Stimulated activated CD4-positive, alpha-beta T cell treated with anti-CD3 and anti-CD28 coated beads, Interleukin-15, amount 100 ng/mL, for 1 hour (primary cell): ENCODE measurements around the gene TRRAP.

ENCODE experiments used
- DNase-seq, 2 donors: peaks; one replicate each; pipeline ENCODE4 v3.0.0-alpha.2; 2020; ENCODE audit warnings: low read depth in 1 of 2, low spot score in 1 of 2

TRRAP gene

DNA sequence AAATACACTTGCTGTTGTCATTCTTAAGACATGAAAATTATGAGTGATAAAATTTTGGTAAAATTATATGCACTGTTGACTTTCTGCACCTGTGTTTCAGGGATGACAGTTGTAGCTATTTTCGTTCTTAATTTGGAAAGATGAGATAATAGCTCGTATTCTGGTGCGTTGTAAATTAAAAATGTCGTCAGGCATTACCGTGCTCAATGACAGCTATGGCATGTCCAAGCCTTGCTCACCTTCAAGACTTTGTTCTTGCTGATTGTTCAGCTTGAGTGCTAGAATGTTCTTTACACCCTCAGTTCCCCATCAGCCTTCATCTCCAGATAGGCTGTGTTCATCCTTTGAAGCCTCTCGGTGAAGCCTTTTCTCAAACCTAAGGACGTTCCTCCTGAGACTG is 21.5 kb downstream of the TRRAP start:
- no peak for DNase-seq

DNA sequence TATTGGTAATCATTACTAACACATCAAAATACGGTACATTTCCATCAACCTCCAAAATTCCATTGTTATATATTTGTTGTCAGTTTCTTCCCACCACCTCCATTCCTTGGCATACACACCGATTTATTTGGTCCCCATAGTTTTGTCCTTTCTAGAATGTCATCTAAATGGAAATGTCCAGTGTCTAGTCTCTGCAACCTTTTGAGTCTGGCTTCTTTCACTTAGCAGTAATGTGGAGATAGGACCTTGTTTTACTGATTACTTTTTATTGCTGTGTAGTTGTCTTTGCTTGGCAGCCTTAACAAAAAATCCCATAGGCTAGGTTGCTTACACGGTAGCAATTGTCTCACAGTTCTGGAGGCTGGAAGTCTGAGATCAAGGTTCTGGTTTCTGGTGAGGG is 22.5 kb downstream of the TRRAP start:
- no peak for DNase-seq

DNA sequence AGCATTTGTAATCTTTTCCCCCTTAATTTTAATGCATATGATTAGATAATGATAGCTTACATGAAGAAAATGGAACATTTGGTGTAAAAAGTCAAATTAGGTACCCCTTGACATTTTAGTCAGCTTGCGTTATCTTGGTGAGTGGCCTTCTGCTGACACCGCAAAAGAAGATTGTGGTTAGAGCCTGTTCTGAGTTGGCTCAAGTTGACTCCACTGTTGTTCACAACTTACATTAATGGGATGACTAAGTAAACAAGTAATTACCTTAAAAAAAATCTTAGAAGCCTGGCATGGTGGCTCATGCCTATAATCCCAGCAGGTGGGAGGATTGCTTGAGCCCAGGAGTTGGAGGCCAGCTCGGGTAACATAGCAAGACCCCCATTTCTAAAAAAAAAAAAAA is 24.2 kb downstream of the TRRAP start:
- DNase-seq, result no peak

DNA sequence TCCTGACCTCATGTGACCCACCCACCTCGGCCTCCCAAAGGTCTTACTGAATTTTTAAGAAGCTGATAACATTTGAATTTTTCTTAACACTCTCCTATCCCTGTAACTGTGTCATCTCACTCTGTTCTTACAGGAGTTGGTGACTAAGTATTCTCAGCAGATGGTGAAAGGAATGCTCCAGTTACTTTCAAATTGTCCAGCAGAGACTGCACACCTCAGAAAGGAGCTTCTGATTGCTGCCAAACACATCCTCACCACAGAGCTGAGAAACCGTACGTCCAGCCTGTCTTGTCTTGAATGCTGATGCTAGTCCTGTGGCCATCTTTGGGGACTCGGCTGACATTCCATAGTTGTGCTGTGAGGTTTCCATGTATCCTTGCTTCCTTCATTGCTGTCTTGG is 24.9 kb downstream of the TRRAP start:
- no peak for DNase-seq

GRCh38 chr7:98907570-98907969 is 29.2 kb downstream of the TRRAP start:
- no peak for DNase-seq

DNA sequence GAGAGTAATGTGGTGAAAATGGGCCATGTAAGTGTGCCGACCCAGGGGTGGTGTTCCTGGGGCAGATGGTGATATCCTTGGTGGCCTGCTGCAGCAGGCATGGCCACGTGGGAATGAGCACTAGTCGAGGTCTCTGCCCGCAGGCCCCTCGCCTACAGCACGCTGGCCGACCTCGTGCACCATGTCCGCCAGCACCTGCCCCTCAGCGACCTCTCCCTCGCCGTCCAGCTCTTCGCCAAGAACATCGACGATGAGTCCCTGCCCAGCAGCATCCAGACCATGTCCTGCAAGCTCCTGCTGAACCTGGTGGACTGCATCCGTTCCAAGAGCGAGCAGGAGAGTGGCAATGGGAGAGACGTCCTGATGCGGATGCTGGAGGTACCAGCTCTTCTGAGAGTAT is 30.3 kb downstream of the TRRAP start:
- no peak for DNase-seq

GRCh38 chr7:98909487-98909886 is 31.2 kb downstream of the TRRAP start:
- no peak for DNase-seq

DNA sequence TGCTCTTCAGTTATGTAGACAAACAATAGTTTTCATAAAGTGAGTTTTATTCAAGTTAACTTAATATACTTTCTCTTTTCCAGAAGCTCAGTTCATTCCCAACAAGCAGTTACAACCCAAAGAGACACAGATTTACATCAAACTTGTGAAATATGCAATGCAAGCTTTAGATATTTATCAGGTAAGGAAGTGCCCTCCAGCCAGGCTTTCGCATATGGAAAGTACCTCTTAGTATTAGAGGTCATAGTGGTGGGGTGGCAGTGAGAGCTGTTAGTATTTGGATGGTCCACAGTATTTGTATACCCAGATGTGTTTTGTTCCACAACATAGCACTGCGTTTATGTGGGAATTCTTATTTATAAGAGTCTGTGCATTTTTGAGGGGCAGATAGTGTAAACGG is 32.1 kb downstream of the TRRAP start:
- no peak for DNase-seq

- DNase-seq, result no peak
These were observed 33.6 kb downstream of the TRRAP start for GRCh38 chr7:98911916-98912315.

- DNase-seq, result no peak
These were observed 34.7 kb downstream of the TRRAP start for GRCh38 chr7:98913026-98913425.

- no peak for DNase-seq
These were observed 35.3 kb downstream of the TRRAP start for GRCh38 chr7:98913612-98914011.

DNA sequence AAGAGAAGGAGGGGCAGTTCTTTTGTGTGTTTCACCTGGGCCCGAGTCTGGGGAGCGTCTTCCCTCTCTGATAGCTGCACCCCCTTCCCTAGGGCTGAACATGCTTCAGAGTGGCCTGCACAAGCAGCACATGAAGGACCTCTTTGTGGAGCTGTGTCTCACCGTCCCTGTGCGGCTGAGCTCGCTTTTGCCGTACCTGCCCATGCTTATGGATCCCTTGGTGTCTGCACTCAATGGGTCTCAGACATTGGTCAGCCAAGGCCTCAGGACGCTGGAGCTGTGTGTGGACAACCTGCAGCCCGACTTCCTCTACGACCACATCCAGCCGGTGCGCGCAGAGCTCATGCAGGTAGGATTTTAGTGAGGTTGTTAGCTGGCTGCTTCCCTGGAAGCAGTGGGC is 39.0 kb downstream of the TRRAP start:
- no peak for DNase-seq

GRCh38 chr7:98921608-98922372 is 43.5 kb downstream of the TRRAP start:
- DNase-seq, result no peak

GRCh38 chr7:98922392-98923187 is 44.3 kb downstream of the TRRAP start:
- DNase-seq, result no peak

GRCh38 chr7:98923512-98923911 is 45.2 kb downstream of the TRRAP start:
- DNase-seq, result no peak

DNA sequence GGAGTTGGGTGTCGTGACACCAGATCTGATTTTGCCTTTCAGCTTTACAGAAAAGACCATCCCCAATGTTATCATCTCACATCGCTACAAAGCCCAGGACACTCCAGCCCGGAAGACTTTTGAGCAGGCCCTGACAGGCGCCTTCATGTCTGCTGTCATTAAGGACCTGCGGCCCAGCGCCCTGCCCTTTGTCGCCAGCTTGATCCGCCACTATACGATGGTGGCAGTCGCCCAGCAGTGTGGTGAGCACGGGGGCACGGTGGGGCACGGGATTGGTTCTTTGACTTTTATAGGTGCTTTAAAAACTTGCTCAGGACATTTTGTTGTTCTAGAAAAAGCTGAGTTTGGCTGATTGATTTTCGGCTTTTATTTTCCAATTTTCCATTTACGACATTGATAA is 48.8 kb downstream of the TRRAP start:
- DNase-seq, result no peak

DNA sequence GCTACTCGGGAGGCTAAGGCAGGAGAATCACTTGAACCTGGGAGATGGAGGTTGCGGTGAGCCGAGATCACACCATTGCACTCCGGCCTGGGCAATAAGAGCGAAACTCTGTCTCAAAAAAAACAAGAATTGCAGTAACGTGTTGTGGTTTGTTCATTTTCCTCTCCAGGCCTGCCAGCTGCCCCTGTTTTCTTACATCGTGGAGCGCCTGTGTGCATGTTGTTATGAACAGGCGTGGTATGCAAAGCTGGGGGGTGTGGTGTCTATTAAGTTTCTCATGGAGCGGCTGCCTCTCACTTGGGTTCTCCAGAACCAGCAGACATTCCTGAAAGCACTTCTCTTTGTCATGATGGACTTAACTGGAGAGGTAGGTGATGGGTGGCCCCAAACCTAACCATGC is 52.1 kb downstream of the TRRAP start:
- DNase-seq, result no peak

DNA sequence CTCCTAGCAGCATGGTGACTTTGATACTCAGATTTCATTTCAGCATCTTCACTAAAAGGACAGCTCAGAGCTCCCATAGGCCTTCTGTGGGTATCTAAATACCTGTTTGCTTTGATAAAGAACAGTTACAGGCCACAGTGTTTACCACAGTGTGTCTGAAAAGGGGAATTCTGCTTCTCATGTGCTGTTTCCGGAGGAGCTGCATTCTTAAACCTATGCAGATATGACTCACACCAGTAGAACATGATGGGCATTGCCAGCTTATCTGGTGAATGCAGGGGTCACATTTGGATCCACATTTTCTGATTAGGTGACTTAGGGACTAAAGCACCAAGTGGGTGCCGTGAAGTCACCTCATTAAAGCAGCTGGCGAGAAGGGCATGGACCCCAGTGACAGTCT is 52.6 kb downstream of the TRRAP start:
- DNase-seq, result no peak

DNA sequence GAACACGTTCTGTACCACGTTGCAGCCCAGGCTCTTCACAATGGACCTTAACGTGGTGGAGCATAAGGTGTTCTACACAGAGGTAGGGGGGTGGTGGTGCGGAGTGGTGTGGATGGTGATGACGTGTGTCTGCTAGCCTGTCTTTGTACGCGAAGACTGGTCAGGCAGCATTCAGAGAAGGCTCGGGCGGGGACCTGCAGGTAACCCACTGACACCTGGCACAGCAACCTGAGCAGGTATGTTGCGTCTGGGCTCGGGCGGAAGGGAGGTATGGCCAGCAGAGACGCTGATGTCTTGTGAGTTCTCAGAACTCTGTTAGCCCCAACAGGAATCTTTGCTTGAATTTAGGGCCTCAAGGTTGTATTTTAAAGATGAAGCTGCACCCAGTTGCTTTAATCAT is 55.0 kb downstream of the TRRAP start:
- no peak for DNase-seq

DNA sequence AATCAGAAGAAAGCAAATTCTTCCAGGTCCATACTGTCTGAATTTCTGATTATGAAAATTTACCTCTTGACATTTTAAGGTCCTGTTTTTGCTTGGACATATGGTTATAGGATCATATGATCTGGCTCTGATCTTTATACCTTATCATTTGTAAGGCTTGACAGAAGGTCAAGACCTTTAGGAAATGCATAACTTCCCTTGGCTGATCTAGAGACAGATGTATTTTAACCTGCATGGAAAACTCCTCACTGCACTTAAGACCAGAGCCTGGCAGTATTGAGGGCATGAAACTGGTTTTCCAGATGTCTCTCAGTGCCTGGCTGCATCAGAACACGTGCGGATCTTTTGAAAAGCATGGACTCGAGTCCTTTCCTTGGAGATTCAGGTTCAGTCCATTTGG is 55.9 kb downstream of the TRRAP start:
- no peak for DNase-seq

DNA sequence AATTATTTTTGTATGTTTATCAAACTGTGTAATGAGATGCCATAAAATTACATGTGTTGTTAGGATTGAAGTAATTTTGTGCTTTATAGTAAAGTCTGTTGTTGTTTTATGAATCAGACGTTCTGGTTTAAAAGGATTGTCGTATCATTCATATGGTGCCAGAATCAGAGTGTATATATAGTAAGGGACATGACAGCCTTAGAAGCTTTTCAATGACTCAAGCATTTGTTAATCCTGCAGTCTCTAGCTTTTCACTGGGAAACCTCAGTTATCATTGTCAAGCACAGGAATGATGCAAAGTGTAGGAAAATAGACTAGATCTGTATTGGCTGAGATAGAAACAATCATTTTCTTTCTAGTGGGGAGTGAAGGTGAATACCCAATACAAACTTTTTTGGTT is 57.5 kb downstream of the TRRAP start:
- no peak for DNase-seq

GRCh38 chr7:98943336-98943735 is 65.0 kb downstream of the TRRAP start:
- DNase-seq, result no peak

- no peak for DNase-seq
These were observed 66.1 kb downstream of the TRRAP start for GRCh38 chr7:98944386-98944785.
